GM21786 (cell line): ENCODE measurements around the gene ABHD1.
"Not testable (repeated sequence)": the region's sequence is repeated elsewhere in the genome, so short reads cannot be mapped to it uniquely, and the experiment has no call there.

Experiments used
- ATAC-seq: cut with Tn5 transposase; IDR thresholded peaks from one replicate; pipeline ENCODE4 v1.9.1; 2021; ENCODE audit not compliant: unreplicated experiment

ABHD1 gene

DNA sequence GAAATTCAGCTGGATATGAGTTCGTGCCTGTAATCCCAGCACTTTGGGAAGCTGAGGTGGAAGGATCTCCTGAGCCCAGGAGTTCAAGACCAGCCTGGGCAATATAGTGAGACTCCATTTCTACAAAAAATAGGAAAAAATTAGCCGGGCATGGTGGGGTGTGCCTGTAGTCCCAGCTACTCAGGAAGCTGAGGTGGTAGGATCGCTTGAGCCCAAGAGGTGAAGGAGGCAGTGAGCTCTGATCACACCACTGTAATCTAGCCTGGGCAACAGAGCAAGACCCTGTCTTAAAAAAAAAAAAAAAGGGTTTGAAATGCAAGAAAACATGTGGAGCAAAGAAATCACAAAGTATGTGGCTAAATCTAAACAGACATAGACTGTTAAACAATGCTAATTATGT lies 14.5 kb upstream of the ABHD1 start:
- no peak for ATAC-seq

GRCh38 chr2:27110603-27111352 lies 12.8 kb upstream of the ABHD1 start:
- ATAC-seq: not testable (repeated sequence)

DNA sequence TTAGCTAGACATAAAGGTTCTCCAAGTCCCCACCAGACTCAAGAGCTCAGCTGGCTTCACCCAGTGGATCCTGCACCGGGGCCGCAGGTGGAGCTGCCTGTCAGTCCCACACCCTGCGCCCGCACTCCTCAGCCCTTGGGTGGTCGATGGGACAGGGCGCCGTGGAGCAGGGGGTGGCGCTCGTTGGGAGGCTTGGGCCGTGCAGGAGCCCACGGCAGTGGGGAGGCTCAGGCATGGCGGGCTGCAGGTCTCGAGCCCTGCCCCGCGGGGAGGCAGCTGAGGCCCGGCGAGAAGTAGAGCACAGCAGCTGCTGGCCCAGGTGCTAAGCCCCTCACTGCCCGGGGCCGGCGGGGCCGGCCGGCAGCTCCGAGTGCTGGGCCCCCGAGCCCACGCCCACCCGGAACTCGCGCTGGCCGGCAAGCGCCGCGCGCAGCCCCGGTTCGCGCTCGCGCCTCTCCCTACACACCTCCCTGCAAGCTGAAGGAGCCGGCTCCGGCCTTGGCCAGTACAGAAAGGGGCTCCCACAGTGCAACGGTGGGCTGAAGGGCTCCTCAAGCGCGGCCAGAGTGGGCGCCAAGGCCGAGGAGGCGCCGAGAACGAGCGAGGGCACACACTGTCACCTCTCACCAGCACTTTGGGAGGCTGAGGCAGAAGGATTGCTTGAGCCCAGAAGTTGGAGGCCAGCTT lies 12.1 kb upstream of the ABHD1 start:
- ATAC-seq: not testable (repeated sequence)

DNA sequence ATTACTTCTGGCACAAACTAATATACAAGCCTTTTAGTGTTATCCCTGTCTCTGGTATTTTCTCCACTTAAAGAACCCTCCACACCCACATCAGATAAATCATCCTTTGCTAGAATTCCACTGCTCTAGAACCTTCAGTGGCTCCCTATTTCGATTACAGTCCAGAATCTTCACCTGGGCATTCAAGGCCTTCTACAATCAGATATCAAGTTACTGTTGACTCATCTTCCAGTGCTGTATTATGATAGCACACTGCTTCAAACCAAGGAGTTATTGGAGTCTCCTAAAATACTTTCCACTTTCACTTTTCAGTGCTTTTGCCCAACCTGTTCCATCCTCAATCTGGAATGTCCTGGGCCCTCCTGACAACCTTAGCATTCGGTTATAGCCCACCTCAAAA lies 8.1 kb upstream of the ABHD1 start:
- no peak for ATAC-seq

- ATAC-seq: no peak
Measured at GRCh38 chr2:27117995-27118524, 5.6 kb upstream of the ABHD1 start.

DNA sequence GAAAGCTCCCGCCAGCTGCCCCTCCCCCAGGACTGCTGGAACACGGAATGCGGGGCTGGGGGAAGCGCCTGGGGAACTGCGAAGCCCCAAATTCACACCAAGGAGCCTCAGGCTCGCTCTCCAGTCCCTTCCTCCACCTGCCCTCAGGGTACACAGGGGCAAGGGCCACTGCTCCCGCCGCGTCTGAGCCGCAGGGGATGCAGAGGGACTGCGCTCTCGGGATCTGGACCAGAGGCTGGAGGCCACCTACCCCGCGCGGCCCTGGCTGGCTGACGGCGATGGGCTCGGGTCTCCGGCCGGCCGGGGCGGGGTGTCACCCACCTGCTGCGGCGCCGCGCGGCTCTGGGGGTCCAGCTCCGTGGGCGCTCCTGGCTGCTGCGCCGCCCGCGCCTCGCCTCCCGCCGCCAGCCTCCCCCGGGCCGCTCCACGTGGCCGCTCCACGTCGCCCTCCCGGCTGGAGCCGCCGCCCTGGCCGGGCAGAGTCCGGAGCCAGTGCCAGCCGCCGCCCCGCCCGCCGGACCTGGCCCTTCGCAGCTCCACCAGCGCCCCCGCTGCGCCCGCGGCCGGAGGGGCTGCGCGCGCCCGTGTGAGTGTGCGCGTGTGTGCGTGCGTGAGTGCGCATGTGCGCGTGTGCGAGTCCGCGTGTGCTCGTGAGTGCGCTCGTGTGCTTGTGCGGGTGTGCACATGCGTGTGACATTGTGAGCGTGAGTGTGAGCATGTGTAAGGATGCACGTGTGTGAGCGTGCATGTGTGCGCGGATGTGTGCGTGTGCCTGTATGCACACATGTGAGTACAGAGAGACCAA lies 4.9 kb upstream of the ABHD1 start, which contains the start of gene CGREF1:
CGREF1 (minus strand) TSS at position 604 of the 805 bp plus-strand sequence. CDS start 14,762 bp downstream, outside the sequence.
- ATAC-seq: no peak

GRCh38 chr2:27119330-27119670 lies 4.3 kb upstream of the ABHD1 start:
- not testable (repeated sequence) for ATAC-seq

GRCh38 chr2:27121906-27122305 lies 1.7 kb upstream of the ABHD1 start:
- no peak for ATAC-seq

DNA sequence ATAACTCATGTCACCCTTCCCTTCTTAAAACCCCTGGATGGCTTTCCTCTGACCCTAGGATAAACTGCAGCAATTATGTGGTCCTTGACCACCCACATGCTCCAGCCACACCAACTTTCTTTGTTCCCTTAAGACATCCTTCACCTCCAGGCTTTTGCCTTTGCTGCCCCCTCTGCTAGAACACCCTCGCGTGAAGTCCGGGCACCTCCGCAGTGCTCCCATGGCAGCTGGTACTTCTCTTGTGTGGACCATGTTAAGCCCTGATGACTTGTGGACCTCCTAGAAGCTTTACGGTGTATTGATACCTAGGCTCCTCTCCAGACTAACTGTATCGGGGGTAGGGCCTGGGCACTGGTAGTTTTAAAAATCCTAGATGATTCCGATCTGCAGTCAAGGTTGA lies 824 bp upstream of the ABHD1 start:
- no peak for ATAC-seq

GRCh38 chr2:27125104-27125503 lies 1.5 kb downstream of the ABHD1 start:
- ATAC-seq: no peak

GRCh38 chr2:27126252-27126710 lies 2.7 kb downstream of the ABHD1 start:
- ATAC-seq: no peak

DNA sequence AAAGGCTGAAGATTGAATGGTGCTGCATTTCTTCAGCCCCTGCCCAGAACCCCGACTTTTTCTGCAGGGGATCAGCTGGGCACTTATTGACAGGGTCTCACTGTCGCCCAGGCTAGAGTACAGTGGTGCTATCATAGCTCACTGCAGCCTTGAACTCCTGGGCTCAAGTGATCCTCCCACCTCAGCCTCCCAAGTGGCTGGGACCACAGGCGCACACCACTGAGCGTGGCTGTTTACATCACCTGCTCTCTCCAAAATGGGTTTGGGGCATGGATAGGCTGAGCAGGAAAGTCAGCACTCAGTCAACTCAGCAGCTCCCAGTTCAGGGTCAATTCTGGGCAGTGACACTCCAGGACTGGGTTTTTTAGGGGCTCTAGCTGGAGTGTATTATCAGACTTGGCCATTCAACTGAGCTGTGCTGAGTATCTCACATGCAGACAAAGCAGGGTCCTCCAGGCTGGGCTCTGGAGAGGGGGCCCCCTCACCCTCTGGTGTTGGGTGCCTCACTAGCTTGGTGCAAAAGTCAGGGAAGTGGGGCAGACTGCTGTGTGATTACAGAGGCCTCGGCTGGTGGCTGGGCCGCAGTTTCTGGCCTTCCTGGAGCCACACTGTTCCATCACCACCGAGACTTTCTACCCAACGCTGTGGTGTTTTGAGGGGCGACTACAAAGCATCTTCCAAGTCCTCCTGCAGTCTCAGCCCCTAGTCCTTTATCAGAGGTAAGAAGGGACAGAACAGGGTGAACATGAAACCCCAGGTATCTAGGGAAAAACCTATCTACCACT lies 4.5 kb downstream of the ABHD1 start:
- no peak for ATAC-seq

DNA sequence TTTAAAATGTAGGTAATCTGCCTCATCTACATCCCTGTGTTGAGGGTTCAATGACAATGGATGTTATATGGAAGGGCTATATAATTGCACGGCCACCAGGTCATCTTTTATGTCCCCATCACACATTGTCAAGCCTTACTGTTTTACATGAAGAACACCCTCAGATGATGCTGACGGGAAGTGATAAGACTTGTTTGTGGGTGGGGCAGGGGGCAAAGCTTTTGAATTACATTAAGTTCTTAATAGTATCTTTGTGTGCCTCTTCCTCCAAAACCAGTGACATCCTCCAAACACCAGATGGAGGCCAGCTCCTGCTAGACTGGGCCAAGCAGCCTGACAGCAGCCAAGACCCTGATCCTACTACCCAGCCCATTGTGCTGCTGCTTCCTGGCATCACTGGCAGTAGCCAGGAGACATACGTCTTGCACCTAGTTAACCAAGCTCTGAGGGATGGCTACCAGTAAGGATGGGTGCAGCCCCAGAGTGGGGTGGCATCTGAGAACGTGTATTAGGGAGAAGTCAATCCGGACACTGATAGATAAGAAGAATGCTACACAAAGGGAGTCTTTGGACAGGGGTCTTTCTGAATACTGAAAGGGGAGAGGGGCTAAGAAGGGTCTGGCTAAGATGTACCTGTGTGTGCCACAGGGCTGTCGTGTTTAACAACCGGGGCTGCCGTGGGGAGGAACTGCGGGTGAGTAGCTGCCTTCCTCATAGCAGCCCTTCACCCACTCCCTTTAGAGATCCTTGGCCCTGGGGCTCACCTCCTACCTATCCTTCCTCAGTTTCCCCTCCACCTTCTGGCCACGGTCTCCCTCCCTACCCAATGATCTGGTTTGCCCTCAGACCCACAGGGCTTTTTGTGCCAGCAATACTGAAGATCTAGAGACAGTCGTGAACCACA lies 5.3 kb downstream of the ABHD1 start:
- ATAC-seq: no peak

- ATAC-seq: no peak
Measured at GRCh38 chr2:27130396-27130795, 6.8 kb downstream of the ABHD1 start.

GRCh38 chr2:27131429-27131828 lies 7.8 kb downstream of the ABHD1 start:
- ATAC-seq: no peak

GRCh38 chr2:27133195-27133875 lies 9.7 kb downstream of the ABHD1 start:
- ATAC-seq: no peak

DNA sequence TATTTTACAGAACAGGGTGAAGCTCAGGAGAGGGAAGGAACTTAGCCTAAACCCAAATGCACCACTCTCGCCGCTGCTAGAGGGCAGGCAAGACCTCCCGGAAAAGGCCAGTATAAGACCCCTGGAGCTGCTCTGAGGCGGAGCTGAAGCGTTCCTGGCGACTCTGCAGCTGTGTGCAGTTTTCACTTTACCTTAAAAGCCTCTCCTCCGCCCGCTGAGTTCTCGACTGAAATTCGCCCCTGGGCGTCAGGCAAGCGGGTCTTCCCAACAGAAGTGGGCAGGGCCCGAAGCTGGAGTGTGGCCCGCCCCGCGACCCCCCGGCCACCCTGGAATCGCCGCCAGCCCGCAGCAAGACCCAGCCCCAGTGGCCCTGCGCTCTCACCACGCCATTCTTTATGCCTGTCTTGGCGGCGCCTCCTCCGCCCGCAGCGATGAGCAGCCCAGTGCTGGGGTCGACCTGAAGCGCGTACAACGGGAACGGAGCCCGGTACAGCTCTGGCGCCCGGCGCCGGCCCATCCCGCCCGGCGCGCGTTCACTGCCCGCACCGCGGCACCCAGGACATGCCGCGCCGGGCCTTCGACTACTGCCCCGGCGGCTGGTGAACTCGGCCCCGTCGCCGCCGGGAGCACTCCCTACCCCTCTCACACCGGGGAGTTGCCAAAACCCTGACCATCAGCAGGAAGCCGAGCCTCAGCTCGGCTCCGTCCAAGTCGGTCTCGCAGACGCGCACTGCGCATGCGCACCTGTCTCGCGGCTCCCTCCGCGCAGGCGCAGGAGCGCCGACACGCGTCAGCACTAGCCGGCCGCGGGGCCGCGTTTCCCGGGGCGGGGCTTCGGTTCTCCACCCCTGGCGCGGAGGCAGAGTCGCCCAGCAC lies 10.5 kb downstream of the ABHD1 start, which contains the start of gene PREB:
PREB (minus strand) TSS at position 732 of the 876 bp plus-strand sequence; CDS start at position 517, 215 bp downstream.
- ATAC-seq: peak; percentile 79
